Thyroid gland (tissue), 4 donors: ENCODE data around the gene DOCK2.

ENCODE experiments used
- CTCF ChIP-seq, 6 experiments: fragments of 200-600 bp in 3 of 6; fragments of 450-650 bp in 3 of 6; sonication (generic) in 3 of 6; IDR thresholded peaks; one replicate each; pipeline ENCODE4 v1.5.1; 2016 to 2019; ENCODE audit warnings: antibody characterized with exemption in 6 of 6, mild to moderate bottlenecking in 2 of 6, inconsistent platforms in 1 of 6, moderate library complexity in 1 of 6
- POLR2A ChIP-seq, 2 donors: fragments of 450-650 bp; IDR thresholded peaks; one replicate each; pipeline ENCODE4 v1.6.1; 2017; ENCODE audit warnings: antibody characterized with exemption in 2 of 2, mild to moderate bottlenecking in 2 of 2, moderate library complexity in 1 of 2

GRCh38 chr5:169749295-169749694 lies 112.2 kb downstream of the DOCK2 start:
- TF ChIP-seq CTCF (IDR thresholded peaks at IDR 0.05) (no peak), POLR2A (IDR thresholded peaks at IDR 0.05) (no peak)
